ENCODE measurements around the gene SLC1A4. TPM values are rescaled to one million over a fixed set of nuclear protein-coding genes. Genes with fewer than 3 reads are reported as not detected.

SLC1A4 gene
- polyA plus RNA-seq, 3 donors, result 3.2 to 4.5 (median 4.4) TPM

- Mint-ChIP-seq H3K4me3 (peak overlapping the region; percentile 93 to 94), H3K36me3 (peaks cover 0 to 6% of the 10 kb centered on the region in 2 donors), H3K27me3 (ENCODE audit: low read depth in 3 of 3) (peaks cover 0 to 1% (median 0%) of the 10 kb centered on the region in 3 donors), H3K27ac (peak overlapping the region in 2 of 7 donors; percentile 71 to 73), H3K9me3 (peaks cover 0 to 2% (median 0%) of the 10 kb centered on the region in 7 donors), H3K4me1 (peaks cover 59% of the 10 kb centered on the region)
- no peaks in the 10 kb centered on the region for H3K9me3 ChIP-seq (replicated peaks in 1 of 2; ENCODE audit: control insufficient read depth in 1 of 2, insufficient read depth in 1 of 2, low read length in 2 of 2)
- no peak for DNase-seq
- H3K4me3 ChIP-seq (replicated peaks in 1 of 3; ENCODE audit: low read depth in 2 of 3, low read length in 3 of 3), result peak overlapping the region; percentile 64 to 91 (median 84)
- intact Hi-C loops (cut with micrococcal nuclease), result loop anchor here (2.0 to 10.0 kb wide), 4 partner anchors 47 to 75 kb away; no protein-coding TSS in a partner anchor
- H3K27ac ChIP-seq (ENCODE audit: low read depth in 1 of 2, low read length in 2 of 2), result peak overlapping the region in 1 of 2 donors; percentile 82
- TF ChIP-seq, protein P1, sequence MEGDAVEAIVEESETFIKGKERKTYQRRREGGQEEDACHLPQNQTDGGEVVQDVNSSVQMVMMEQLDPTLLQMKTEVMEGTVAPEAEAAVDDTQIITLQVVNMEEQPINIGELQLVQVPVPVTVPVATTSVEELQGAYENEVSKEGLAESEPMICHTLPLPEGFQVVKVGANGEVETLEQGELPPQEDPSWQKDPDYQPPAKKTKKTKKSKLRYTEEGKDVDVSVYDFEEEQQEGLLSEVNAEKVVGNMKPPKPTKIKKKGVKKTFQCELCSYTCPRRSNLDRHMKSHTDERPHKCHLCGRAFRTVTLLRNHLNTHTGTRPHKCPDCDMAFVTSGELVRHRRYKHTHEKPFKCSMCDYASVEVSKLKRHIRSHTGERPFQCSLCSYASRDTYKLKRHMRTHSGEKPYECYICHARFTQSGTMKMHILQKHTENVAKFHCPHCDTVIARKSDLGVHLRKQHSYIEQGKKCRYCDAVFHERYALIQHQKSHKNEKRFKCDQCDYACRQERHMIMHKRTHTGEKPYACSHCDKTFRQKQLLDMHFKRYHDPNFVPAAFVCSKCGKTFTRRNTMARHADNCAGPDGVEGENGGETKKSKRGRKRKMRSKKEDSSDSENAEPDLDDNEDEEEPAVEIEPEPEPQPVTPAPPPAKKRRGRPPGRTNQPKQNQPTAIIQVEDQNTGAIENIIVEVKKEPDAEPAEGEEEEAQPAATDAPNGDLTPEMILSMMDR (IDR thresholded peaks at IDR 0.05), result no peak
- H3K9ac ChIP-seq (ENCODE audit: insufficient read depth, low read length, poor library complexity, severe bottlenecking), result peak overlapping the region; percentile 90
- H2AFZ ChIP-seq (ENCODE audit: insufficient read depth, low read depth, low read length, poor library complexity, severe bottlenecking), result peak overlapping the region; percentile 89
- H3K4me1 ChIP-seq (ENCODE audit: control insufficient read depth in 1 of 2, insufficient read depth in 2 of 2, low read length in 2 of 2), result peaks cover 35 to 53% of the 10 kb centered on the region in 2 donors
- H3K79me2 ChIP-seq (ENCODE audit: insufficient read depth, low read length), result peaks cover 64% of the 10 kb centered on the region
- H3K27me3 ChIP-seq (ENCODE audit: control insufficient read depth in 2 of 2, insufficient read depth in 2 of 2, low read length in 2 of 2), result no peaks in the 10 kb centered on the region
- no peaks in the 10 kb centered on the region for H4K20me1 ChIP-seq (ENCODE audit: insufficient read depth, low read length)
- H3K36me3 ChIP-seq (replicated peaks in 1 of 2; ENCODE audit: control insufficient read depth in 1 of 2, insufficient read depth in 2 of 2, low read length in 2 of 2), result peaks cover 0 to 2% of the 10 kb centered on the region in 2 donors
- 31% methylated on average over 20 of the region's 35 CpGs for WGBS (ENCODE audit: insufficient coverage)
- peak overlapping the region; percentile 95 for H3K4me2 ChIP-seq (replicated peaks; ENCODE audit: extremely low read depth, low read length, poor library complexity, severe bottlenecking)
Observed at GRCh38 chr2:64989982-64990614, 899 bp downstream of the SLC1A4 start.

DNA sequence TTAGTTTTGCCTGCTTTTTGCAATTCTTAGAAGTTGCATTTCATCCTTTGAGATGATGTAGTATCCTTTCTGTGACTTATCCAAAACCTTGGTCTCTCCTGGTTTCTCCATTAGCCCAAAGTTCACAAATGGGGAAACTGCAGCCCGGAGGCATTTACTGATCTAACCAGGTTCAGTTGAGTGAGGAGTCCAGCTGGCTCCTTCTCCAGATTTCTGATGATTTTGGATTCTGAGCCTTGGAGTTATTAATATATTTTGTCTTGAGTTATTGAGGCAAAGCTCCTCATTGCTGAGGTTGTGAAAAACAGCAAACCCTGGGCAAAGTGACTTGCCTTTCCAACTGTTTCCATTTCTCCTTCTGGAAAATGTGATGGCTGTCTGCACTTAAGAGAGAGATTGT is 1.7 kb downstream of the SLC1A4 start:
- Histone ChIP-seq H3K4me1 (ENCODE audit: control insufficient read depth in 1 of 2, insufficient read depth in 2 of 2, low read length in 2 of 2) (peaks cover 35 to 53% of the 10 kb centered on the region in 2 donors), H3K4me2 (replicated peaks; ENCODE audit: extremely low read depth, low read length, poor library complexity, severe bottlenecking) (peak overlapping the region; percentile 95), H3K36me3 (replicated peaks in 1 of 2; ENCODE audit: control insufficient read depth in 1 of 2, insufficient read depth in 2 of 2, low read length in 2 of 2) (peaks cover 0 to 7% of the 10 kb centered on the region in 2 donors), H4K20me1 (ENCODE audit: insufficient read depth, low read length) (no peaks in the 10 kb centered on the region), H3K4me3 (replicated peaks in 1 of 3; ENCODE audit: low read depth in 2 of 3, low read length in 3 of 3) (peak overlapping the region in 1 of 3 experiments; percentile 91), H3K27me3 (ENCODE audit: control insufficient read depth in 2 of 2, insufficient read depth in 2 of 2, low read length in 2 of 2) (no peaks in the 10 kb centered on the region), H2AFZ (ENCODE audit: insufficient read depth, low read depth, low read length, poor library complexity, severe bottlenecking) (peak overlapping the region; percentile 89), H3K79me2 (ENCODE audit: insufficient read depth, low read length) (peaks cover 72% of the 10 kb centered on the region), H3K9me3 (replicated peaks in 1 of 2; ENCODE audit: control insufficient read depth in 1 of 2, insufficient read depth in 1 of 2, low read length in 2 of 2) (no peaks in the 10 kb centered on the region), H3K9ac (ENCODE audit: insufficient read depth, low read length, poor library complexity, severe bottlenecking) (no peak overlapping the region), H3K27ac (ENCODE audit: low read depth in 1 of 2, low read length in 2 of 2) (no peak overlapping the region)
- TF ChIP-seq, protein P1 (IDR thresholded peaks at IDR 0.05), result no peak
- Mint-ChIP-seq H3K27ac (peak overlapping the region in 2 of 7 donors; percentile 10 to 28), H3K4me1 (peaks cover 61% of the 10 kb centered on the region), H3K9me3 (peaks cover 0 to 2% (median 0%) of the 10 kb centered on the region in 7 donors), H3K36me3 (peaks cover 4 to 10% of the 10 kb centered on the region in 2 donors), H3K27me3 (ENCODE audit: low read depth in 3 of 3) (peaks cover 0 to 1% (median 0%) of the 10 kb centered on the region in 3 donors), H3K4me3 (peak overlapping the region; percentile 93 to 94)
- WGBS (ENCODE audit: insufficient coverage), result no CpG with 5 or more reads among the region's 1 CpG
- intact Hi-C loops (cut with micrococcal nuclease), result loop anchor here in 1 of 2 donors (5.0 kb wide), 1 partner anchor 46 kb away; no protein-coding TSS in a partner anchor
- no peak for DNase-seq
